ENCODE measurements around the gene DNAJC3. TPM values are rescaled to one million over a fixed set of nuclear protein-coding genes. Genes with fewer than 3 reads are reported as not detected.

The DNAJC3 gene
- total and polyA plus RNA-seq, 2 experiments from 2014 or later = 19.5 to 27.5 TPM

DNA sequence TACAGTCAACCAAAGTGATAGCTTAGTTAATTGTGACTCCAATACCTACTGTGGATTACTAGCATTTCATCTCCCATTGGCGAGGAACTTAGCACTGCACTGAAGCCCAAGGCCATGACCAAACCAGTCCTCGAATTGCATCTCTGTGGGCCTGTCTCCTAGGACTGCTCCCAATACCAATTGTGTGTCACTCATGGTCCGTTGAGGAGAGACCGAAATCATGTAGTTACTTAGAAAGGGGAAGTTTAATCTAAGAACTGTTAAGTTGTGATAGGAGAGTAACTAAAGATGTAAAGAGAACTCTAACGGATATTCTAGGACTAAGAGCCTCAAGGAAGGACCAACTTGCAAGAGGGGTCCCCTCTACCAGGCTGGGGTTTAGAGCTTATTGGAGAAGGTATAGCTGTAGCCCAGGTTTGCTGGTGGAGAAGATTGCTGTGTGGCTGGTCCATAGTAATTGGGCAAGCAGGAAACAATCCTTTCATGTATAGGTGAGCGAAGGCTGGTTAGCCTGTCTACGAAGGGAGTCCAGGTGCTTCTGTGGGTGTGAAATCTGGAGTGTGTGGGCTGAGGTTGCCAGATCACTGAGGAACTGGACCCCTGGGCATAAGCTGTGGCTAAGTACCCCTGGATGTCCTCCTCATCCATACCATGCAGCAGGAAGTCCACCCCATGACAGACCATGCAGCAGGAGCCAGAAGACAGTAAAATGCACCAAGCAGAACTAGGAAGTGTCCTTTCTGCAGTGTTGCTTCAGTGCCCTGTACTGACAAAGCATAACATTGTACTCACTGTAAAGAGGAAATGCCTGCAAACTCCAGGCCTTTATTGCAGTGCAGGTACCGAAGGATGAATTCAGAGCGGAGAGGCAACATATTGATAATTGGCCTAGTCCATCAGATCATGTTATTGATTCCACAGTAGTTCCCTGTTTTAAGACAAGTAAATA is 30.8 kb downstream of the DNAJC3 start (continued):
- TF ChIP-seq, protein P1, sequence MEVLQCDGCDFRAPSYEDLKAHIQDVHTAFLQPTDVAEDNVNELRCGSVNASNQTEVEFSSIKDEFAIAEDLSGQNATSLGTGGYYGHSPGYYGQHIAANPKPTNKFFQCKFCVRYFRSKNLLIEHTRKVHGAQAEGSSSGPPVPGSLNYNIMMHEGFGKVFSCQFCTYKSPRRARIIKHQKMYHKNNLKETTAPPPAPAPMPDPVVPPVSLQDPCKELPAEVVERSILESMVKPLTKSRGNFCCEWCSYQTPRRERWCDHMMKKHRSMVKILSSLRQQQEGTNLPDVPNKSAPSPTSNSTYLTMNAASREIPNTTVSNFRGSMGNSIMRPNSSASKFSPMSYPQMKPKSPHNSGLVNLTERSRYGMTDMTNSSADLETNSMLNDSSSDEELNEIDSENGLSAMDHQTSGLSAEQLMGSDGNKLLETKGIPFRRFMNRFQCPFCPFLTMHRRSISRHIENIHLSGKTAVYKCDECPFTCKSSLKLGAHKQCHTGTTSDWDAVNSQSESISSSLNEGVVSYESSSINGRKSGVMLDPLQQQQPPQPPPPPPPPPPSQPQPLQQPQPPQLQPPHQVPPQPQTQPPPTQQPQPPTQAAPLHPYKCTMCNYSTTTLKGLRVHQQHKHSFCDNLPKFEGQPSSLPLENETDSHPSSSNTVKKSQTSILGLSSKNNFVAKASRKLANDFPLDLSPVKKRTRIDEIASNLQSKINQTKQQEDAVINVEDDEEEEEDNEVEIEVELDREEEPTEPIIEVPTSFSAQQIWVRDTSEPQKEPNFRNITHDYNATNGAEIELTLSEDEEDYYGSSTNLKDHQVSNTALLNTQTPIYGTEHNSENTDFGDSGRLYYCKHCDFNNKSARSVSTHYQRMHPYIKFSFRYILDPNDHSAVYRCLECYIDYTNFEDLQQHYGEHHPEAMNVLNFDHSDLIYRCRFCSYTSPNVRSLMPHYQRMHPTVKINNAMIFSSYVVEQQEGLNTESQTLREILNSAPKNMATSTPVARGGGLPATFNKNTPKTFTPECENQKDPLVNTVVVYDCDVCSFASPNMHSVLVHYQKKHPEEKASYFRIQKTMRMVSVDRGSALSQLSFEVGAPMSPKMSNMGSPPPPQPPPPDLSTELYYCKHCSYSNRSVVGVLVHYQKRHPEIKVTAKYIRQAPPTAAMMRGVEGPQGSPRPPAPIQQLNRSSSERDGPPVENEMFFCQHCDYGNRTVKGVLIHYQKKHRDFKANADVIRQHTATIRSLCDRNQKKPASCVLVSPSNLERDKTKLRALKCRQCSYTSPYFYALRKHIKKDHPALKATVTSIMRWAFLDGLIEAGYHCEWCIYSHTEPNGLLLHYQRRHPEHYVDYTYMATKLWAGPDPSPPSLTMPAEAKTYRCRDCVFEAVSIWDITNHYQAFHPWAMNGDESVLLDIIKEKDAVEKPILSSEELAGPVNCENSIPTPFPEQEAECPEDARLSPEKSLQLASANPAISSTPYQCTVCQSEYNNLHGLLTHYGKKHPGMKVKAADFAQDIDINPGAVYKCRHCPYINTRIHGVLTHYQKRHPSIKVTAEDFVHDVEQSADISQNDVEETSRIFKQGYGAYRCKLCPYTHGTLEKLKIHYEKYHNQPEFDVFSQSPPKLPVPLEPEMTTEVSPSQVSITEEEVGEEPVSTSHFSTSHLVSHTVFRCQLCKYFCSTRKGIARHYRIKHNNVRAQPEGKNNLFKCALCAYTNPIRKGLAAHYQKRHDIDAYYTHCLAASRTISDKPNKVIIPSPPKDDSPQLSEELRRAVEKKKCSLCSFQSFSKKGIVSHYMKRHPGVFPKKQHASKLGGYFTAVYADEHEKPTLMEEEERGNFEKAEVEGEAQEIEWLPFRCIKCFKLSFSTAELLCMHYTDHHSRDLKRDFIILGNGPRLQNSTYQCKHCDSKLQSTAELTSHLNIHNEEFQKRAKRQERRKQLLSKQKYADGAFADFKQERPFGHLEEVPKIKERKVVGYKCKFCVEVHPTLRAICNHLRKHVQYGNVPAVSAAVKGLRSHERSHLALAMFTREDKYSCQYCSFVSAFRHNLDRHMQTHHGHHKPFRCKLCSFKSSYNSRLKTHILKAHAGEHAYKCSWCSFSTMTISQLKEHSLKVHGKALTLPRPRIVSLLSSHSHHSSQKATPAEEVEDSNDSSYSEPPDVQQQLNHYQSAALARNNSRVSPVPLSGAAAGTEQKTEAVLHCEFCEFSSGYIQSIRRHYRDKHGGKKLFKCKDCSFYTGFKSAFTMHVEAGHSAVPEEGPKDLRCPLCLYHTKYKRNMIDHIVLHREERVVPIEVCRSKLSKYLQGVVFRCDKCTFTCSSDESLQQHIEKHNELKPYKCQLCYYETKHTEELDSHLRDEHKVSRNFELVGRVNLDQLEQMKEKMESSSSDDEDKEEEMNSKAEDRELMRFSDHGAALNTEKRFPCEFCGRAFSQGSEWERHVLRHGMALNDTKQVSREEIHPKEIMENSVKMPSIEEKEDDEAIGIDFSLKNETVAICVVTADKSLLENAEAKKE (CRISPR knock-in tag; IDR thresholded peaks at IDR 0.05) = no peak
- no peak for TF ChIP-seq EZH2phosphoT487 (IDR thresholded peaks at IDR 0.05; ENCODE audit: unreplicated experiment)
- TF ChIP-seq, protein P2, sequence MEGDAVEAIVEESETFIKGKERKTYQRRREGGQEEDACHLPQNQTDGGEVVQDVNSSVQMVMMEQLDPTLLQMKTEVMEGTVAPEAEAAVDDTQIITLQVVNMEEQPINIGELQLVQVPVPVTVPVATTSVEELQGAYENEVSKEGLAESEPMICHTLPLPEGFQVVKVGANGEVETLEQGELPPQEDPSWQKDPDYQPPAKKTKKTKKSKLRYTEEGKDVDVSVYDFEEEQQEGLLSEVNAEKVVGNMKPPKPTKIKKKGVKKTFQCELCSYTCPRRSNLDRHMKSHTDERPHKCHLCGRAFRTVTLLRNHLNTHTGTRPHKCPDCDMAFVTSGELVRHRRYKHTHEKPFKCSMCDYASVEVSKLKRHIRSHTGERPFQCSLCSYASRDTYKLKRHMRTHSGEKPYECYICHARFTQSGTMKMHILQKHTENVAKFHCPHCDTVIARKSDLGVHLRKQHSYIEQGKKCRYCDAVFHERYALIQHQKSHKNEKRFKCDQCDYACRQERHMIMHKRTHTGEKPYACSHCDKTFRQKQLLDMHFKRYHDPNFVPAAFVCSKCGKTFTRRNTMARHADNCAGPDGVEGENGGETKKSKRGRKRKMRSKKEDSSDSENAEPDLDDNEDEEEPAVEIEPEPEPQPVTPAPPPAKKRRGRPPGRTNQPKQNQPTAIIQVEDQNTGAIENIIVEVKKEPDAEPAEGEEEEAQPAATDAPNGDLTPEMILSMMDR (conservative IDR thresholded peaks at IDR 0.05; ENCODE audit: low read depth in 2 of 2) = no peak

DNA sequence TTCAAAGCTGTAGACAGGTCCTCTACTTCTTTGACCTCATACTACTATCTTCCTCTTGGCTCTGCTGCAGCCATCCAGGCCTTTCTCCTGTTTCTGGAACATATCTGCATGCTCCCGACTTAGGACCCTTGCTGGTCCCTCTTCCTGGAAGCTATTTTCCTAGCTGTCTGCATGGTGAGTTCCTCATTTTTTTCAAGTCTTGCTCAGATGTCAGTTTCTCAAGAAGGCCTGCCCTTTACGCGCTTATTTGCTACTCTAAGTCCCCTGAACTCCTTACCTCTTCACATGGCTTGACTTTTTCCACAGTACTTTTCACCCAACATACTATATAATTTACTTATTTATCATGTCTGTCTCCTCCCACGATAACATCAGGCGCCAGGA is 31.4 kb downstream of the DNAJC3 start:
- Histone ChIP-seq H2AFZ (no peak overlapping the region), H3K27ac (ENCODE audit: low read depth) (no peak overlapping the region), H3K4me2 (no peak overlapping the region), H3K4me1 (ENCODE audit: insufficient read depth) (no peaks in the 10 kb centered on the region), H3F3A (replicated peaks; ENCODE audit: low read depth) (no peaks in the 10 kb centered on the region), H3K36me3 (ENCODE audit: insufficient read depth) (no peaks in the 10 kb centered on the region; the same call in 1 of the 2 replicates), H3K79me2 (replicated peaks; ENCODE audit: insufficient read depth) (peaks cover 17% of the 10 kb centered on the region), H3K27me3 (ENCODE audit: insufficient read depth) (no peaks in the 10 kb centered on the region), H4K20me1 (replicated peaks; ENCODE audit: insufficient read depth) (peaks cover 8% of the 10 kb centered on the region), H3K4me3 (no peak overlapping the region), H3K9me2 (ENCODE audit: insufficient read depth) (peaks cover 4% of the 10 kb centered on the region; the same call in 1 of the 2 replicates)
- no peak for DNase-seq (ENCODE audit: low spot score)
- H3K9me3 Mint-ChIP-seq = no peaks in the 10 kb centered on the region
- peaks cover 26% of the 10 kb centered on the region; the same call in 2 of the 3 replicates for H3K36me3 Mint-ChIP-seq (ENCODE audit: low read depth)
- ATAC-seq = no peak
- peak overlapping the region; percentile 39; the same call in 1 of the 2 replicates for H3K27ac Mint-ChIP-seq
- no peaks in the 10 kb centered on the region for H3K4me1 Mint-ChIP-seq
- no peak overlapping the region for H3K4me3 Mint-ChIP-seq
- no peaks in the 10 kb centered on the region for H3K27me3 Mint-ChIP-seq (ENCODE audit: insufficient read depth, low read depth, poor library complexity)
- TF ChIP-seq ZNF114 (CRISPR knock-in tag; IDR thresholded peaks at IDR 0.05) (no peak), STAT1 (IDR thresholded peaks at IDR 0.05; ENCODE audit: unreplicated experiment) (no peak), CREB1 (CRISPR knock-in tag; IDR thresholded peaks at IDR 0.05; ENCODE audit: low read depth) (no peak), NANOG (IDR thresholded peaks at IDR 0.05; ENCODE audit: borderline replicate concordance) (no peak), EZH2 (IDR thresholded peaks at IDR 0.05; ENCODE audit: low read depth, unreplicated experiment) (no peak), ZNF331 (CRISPR knock-in tag; IDR thresholded peaks at IDR 0.05; ENCODE audit: low read depth) (no peak)
- TF ChIP-seq, protein P2 (conservative IDR thresholded peaks at IDR 0.05; ENCODE audit: low read depth in 2 of 2) = no peak
- TF ChIP-seq, protein P3, sequence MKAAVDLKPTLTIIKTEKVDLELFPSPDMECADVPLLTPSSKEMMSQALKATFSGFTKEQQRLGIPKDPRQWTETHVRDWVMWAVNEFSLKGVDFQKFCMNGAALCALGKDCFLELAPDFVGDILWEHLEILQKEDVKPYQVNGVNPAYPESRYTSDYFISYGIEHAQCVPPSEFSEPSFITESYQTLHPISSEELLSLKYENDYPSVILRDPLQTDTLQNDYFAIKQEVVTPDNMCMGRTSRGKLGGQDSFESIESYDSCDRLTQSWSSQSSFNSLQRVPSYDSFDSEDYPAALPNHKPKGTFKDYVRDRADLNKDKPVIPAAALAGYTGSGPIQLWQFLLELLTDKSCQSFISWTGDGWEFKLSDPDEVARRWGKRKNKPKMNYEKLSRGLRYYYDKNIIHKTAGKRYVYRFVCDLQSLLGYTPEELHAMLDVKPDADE (IDR thresholded peaks at IDR 0.05) = no peak

Measured in GM23338 (cell line).